HG03135 (cell line): ENCODE measurements around the gene PLOD3.

ENCODE experiments used
- ATAC-seq: cut with Tn5 transposase; IDR thresholded peaks from one replicate; pipeline ENCODE4 v1.9.1; 2021; ENCODE audit warnings: mild to moderate bottlenecking, moderate library complexity; ENCODE audit not compliant: unreplicated experiment

Gene PLOD3

GRCh38 chr7:101239191-101239950, 22.0 kb upstream of the PLOD3 start:
- no peak for ATAC-seq

GRCh38 chr7:101238226-101239182, 21.1 kb upstream of the PLOD3 start:
- no peak for ATAC-seq

- ATAC-seq, result no peak
These were observed 20.1 kb upstream of the PLOD3 start, which contains the start of gene CLDN15 for GRCh38 chr7:101237206-101238067. TSS of gene CLDN15 (minus strand) at chr7:101237802. CDS start at chr7:101237581, 221 bp downstream.

- no peak for ATAC-seq
These were observed 19.0 kb upstream of the PLOD3 start for GRCh38 chr7:101236292-101236835.

GRCh38 chr7:101235522-101235921, 18.1 kb upstream of the PLOD3 start:
- ATAC-seq, result no peak

- ATAC-seq, result no peak
These were observed 17.7 kb upstream of the PLOD3 start for GRCh38 chr7:101235050-101235449.

GRCh38 chr7:101234636-101235035, 17.3 kb upstream of the PLOD3 start:
- ATAC-seq, result no peak

- ATAC-seq, result no peak
These were observed 16.6 kb upstream of the PLOD3 start for GRCh38 chr7:101233907-101234547.

- ATAC-seq, result no peak
These were observed 14.9 kb upstream of the PLOD3 start for GRCh38 chr7:101232141-101232850.

GRCh38 chr7:101231644-101232043, 14.3 kb upstream of the PLOD3 start:
- ATAC-seq, result no peak

GRCh38 chr7:101226721-101227120, 9.3 kb upstream of the PLOD3 start:
- ATAC-seq, result no peak

- ATAC-seq, result no peak
These were observed 8.3 kb upstream of the PLOD3 start for GRCh38 chr7:101225650-101226049.

GRCh38 chr7:101223528-101223927, 6.1 kb upstream of the PLOD3 start:
- ATAC-seq, result no peak

GRCh38 chr7:101222275-101222830, 5.0 kb upstream of the PLOD3 start:
- ATAC-seq, result no peak

GRCh38 chr7:101220295-101220694, 2.9 kb upstream of the PLOD3 start:
- no peak for ATAC-seq

- peak; percentile 6 for ATAC-seq
These were observed 1.1 kb upstream of the PLOD3 start for GRCh38 chr7:101218236-101219125.

- ATAC-seq, result peak; percentile 30
These were observed 457 bp downstream of the PLOD3 start for GRCh38 chr7:101216860-101217387.
